ENCODE data around the gene TPCN2.

DNA sequence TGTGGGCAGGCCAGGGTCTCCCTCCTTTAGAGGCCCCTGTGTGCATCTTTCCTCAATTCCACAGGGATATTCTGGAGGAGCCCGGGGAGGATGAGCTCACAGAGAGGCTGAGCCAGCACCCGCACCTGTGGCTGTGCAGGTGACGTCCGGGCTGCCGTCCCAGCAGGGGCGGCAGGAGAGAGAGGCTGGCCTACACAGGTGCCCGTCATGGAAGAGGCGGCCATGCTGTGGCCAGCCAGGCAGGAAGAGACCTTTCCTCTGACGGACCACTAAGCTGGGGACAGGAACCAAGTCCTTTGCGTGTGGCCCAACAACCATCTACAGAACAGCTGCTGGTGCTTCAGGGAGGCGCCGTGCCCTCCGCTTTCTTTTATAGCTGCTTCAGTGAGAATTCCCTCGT, 39.1 kb downstream of the TPCN2 start:
- TF ChIP-seq, protein P1, sequence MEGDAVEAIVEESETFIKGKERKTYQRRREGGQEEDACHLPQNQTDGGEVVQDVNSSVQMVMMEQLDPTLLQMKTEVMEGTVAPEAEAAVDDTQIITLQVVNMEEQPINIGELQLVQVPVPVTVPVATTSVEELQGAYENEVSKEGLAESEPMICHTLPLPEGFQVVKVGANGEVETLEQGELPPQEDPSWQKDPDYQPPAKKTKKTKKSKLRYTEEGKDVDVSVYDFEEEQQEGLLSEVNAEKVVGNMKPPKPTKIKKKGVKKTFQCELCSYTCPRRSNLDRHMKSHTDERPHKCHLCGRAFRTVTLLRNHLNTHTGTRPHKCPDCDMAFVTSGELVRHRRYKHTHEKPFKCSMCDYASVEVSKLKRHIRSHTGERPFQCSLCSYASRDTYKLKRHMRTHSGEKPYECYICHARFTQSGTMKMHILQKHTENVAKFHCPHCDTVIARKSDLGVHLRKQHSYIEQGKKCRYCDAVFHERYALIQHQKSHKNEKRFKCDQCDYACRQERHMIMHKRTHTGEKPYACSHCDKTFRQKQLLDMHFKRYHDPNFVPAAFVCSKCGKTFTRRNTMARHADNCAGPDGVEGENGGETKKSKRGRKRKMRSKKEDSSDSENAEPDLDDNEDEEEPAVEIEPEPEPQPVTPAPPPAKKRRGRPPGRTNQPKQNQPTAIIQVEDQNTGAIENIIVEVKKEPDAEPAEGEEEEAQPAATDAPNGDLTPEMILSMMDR (IDR thresholded peaks at IDR 0.05 in 2 of 3, conservative IDR thresholded peaks at IDR 0.05 in 1 of 3; ENCODE audit: insufficient read depth in 2 of 3, low read depth in 1 of 3, low read length in 3 of 3) = no peak
- no peak for TF ChIP-seq NEUROD1 (IDR thresholded peaks at IDR 0.05; ENCODE audit: borderline replicate concordance, low read depth, low read length, partially characterized antibody)

Data from K562 (cell line).